Panc1 (cell line): Measurements from ENCODE around the gene SETDB1.

Experiments
- POLR2AphosphoS5 ChIP-seq: IDR thresholded peaks from 2 replicates; pipeline ENCODE4 v1.6.1; 2012; ENCODE audit warnings: mild to moderate bottlenecking, low read depth, low read length, moderate library complexity
- TCF7L2 ChIP-seq: IDR thresholded peaks from 2 replicates; pipeline ENCODE4 v1.6.1; 2011; ENCODE audit warnings: mild to moderate bottlenecking, low read depth, low read length, inconsistent platforms
- TF ChIP-seq, protein P1 (sequence below): fragments of 450-650 bp; IDR thresholded peaks from 2 replicates; pipeline ENCODE4 v1.5.1; 2017; ENCODE audit warnings: mild to moderate bottlenecking
- TF ChIP-seq, protein P2 (sequence below), 2 experiments: IDR thresholded peaks; 2 replicates each; pipeline ENCODE4 v1.6.1; 2011 to 2012; ENCODE audit warnings: low read depth in 2 of 2, control low read depth in 1 of 2, low read length in 1 of 2, mild to moderate bottlenecking in 1 of 2, moderate library complexity in 1 of 2; ENCODE audit not compliant: insufficient read depth in 1 of 2

DNA sequence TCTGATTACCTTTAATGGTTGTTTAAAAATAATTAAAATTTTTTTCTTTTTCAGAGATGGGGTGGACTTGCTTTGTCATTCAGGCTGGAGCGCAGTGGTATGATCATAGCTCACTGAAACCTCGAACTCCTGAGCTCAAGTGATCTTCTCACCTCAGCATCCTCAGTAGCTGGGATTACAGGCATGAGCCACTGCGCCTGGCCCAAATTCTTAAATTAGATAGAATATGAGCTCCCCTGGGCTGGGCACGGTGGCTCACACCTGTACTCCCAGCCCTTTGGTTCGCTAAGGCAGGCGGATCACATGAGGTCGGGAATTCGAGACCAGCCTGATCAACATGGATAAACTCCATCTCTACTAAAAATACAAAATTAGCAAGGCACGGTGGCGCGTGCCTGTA, 31.5 kb downstream of the SETDB1 start:
- TF ChIP-seq, protein P1, sequence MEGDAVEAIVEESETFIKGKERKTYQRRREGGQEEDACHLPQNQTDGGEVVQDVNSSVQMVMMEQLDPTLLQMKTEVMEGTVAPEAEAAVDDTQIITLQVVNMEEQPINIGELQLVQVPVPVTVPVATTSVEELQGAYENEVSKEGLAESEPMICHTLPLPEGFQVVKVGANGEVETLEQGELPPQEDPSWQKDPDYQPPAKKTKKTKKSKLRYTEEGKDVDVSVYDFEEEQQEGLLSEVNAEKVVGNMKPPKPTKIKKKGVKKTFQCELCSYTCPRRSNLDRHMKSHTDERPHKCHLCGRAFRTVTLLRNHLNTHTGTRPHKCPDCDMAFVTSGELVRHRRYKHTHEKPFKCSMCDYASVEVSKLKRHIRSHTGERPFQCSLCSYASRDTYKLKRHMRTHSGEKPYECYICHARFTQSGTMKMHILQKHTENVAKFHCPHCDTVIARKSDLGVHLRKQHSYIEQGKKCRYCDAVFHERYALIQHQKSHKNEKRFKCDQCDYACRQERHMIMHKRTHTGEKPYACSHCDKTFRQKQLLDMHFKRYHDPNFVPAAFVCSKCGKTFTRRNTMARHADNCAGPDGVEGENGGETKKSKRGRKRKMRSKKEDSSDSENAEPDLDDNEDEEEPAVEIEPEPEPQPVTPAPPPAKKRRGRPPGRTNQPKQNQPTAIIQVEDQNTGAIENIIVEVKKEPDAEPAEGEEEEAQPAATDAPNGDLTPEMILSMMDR, result no peak
- TF ChIP-seq POLR2AphosphoS5 (no peak), TCF7L2 (no peak)
- TF ChIP-seq, protein P2, sequence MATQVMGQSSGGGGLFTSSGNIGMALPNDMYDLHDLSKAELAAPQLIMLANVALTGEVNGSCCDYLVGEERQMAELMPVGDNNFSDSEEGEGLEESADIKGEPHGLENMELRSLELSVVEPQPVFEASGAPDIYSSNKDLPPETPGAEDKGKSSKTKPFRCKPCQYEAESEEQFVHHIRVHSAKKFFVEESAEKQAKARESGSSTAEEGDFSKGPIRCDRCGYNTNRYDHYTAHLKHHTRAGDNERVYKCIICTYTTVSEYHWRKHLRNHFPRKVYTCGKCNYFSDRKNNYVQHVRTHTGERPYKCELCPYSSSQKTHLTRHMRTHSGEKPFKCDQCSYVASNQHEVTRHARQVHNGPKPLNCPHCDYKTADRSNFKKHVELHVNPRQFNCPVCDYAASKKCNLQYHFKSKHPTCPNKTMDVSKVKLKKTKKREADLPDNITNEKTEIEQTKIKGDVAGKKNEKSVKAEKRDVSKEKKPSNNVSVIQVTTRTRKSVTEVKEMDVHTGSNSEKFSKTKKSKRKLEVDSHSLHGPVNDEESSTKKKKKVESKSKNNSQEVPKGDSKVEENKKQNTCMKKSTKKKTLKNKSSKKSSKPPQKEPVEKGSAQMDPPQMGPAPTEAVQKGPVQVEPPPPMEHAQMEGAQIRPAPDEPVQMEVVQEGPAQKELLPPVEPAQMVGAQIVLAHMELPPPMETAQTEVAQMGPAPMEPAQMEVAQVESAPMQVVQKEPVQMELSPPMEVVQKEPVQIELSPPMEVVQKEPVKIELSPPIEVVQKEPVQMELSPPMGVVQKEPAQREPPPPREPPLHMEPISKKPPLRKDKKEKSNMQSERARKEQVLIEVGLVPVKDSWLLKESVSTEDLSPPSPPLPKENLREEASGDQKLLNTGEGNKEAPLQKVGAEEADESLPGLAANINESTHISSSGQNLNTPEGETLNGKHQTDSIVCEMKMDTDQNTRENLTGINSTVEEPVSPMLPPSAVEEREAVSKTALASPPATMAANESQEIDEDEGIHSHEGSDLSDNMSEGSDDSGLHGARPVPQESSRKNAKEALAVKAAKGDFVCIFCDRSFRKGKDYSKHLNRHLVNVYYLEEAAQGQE (IDR thresholded peaks at IDR 0.05; ENCODE audit: insufficient read depth in 1 of 2, low read depth in 2 of 2, low read length in 1 of 2), result no peak
